Thyroid gland (tissue), 4 donors: ENCODE data around the gene TBCEL. TPM values are rescaled to one million over a fixed set of nuclear protein-coding genes. Genes with fewer than 3 reads are reported as not detected.

ENCODE experiments used
- DNase-seq, 2 donors: peaks; one replicate each; pipeline ENCODE4 v3.0.0-alpha.2; 2019
- H3K27ac ChIP-seq, 3 donors: fragments of 200-600 bp; sonication (generic); 1 replicate in 2 of 3; 2 replicates in 1 of 3; pipeline ENCODE4 v1.5.1; 2016 to 2019; ENCODE audit warnings: mild to moderate bottlenecking in 1 of 3, moderate library complexity in 1 of 3
- H3K27me3 ChIP-seq: fragments of 200-600 bp; sonication (generic); one replicate; pipeline ENCODE4 v1.5.1; 2019
- H3K36me3 ChIP-seq, 2 donors: fragments of 200-600 bp; sonication (generic); one replicate each; pipeline ENCODE4 v1.5.1; 2016 to 2019
- H3K4me1 ChIP-seq, 2 donors: fragments of 200-600 bp; sonication (generic); one replicate each; pipeline ENCODE4 v1.5.1; 2017 to 2019
- H3K4me3 ChIP-seq, 3 donors: fragments of 200-600 bp; sonication (generic); replicated peaks in 1 of 3; 1 replicate in 2 of 3; 2 replicates in 1 of 3; pipeline ENCODE4 v1.5.1; 2016; ENCODE audit warnings: mild to moderate bottlenecking in 1 of 3
- H3K9me3 ChIP-seq: fragments of 200-600 bp; sonication (generic); one replicate; pipeline ENCODE4 v1.5.1; 2017
- CTCF ChIP-seq, 6 experiments: fragments of 200-600 bp in 3 of 6; fragments of 450-650 bp in 3 of 6; sonication (generic) in 3 of 6; IDR thresholded peaks; one replicate each; pipeline ENCODE4 v1.5.1; 2016 to 2019; ENCODE audit warnings: antibody characterized with exemption in 6 of 6, mild to moderate bottlenecking in 2 of 6, inconsistent platforms in 1 of 6, moderate library complexity in 1 of 6
- POLR2A ChIP-seq, 2 donors: fragments of 450-650 bp; IDR thresholded peaks; one replicate each; pipeline ENCODE4 v1.6.1; 2017; ENCODE audit warnings: antibody characterized with exemption in 2 of 2, mild to moderate bottlenecking in 2 of 2, moderate library complexity in 1 of 2
- WGBS, 2 donors: methylation state at CpG; one replicate each; pipeline ENCODE4 v1.1.5; 2017; 5-methylcytosine and 5-hydroxymethylcytosine counted together
- intact Hi-C: fragments of 100-400 bp; cut with DNase I; formaldehyde crosslinking; loops from one replicate; pipeline ENCODE4 v1.15.1; 2023
- total RNA-seq, 4 donors: library from RNA; depleted of rRNA; stranded (reverse); fragments of >200 nt; gene quantifications; one replicate each; pipeline ENCODE4 v1.2.3, GENCODE V29; 2016

The TBCEL gene
- total RNA-seq, 4 donors from 2014 or later: 32.3 to 89.4 (median 43.9) TPM

GRCh38 chr11:121067026-121067425 lies 43.1 kb downstream of the TBCEL start:
- H3K36me3 ChIP-seq: peaks cover 0 to 3% of the 10 kb centered on the region in 2 donors
- H3K4me3 ChIP-seq: no peak overlapping the region
- intact Hi-C loops: no loop called here
- DNase-seq: no peak
- 94 to 97% methylated on average over 3 of the region's 3 CpGs for WGBS, 2 donors
- H3K27me3 ChIP-seq: no peaks in the 10 kb centered on the region
- no peak for TF ChIP-seq CTCF (IDR thresholded peaks at IDR 0.05)
- TF ChIP-seq POLR2A (IDR thresholded peaks at IDR 0.05): no peak
- H3K27ac ChIP-seq: no peak overlapping the region
- H3K9me3 ChIP-seq: no peaks in the 10 kb centered on the region
- H3K4me1 ChIP-seq: peaks cover 0 to 4% of the 10 kb centered on the region in 2 donors

- no peak for DNase-seq
- WGBS, 2 donors: 90 to 91% methylated on average over 2 of the region's 2 CpGs
- no peaks in the 10 kb centered on the region for H3K27me3 ChIP-seq
These were observed 43.6 kb downstream of the TBCEL start for GRCh38 chr11:121067453-121067852.

GRCh38 chr11:121067962-121068647 lies 44.2 kb downstream of the TBCEL start:
- Histone ChIP-seq H3K27ac (no peak overlapping the region), H3K27me3 (no peaks in the 10 kb centered on the region), H3K4me3 (no peak overlapping the region), H3K9me3 (no peaks in the 10 kb centered on the region), H3K4me1 (peaks cover 0 to 4% of the 10 kb centered on the region in 2 donors), H3K36me3 (no peaks in the 10 kb centered on the region)
- intact Hi-C loops: no loop called here
- no peak for DNase-seq
- TF ChIP-seq POLR2A (IDR thresholded peaks at IDR 0.05): no peak
- TF ChIP-seq CTCF (IDR thresholded peaks at IDR 0.05): no peak
- WGBS, 2 donors: 88 to 89% methylated on average over 6 of the region's 6 CpGs

More at GRCh38 chr11:121067453-121067852, 43.6 kb downstream of the TBCEL start:
- Histone ChIP-seq H3K9me3 (no peaks in the 10 kb centered on the region), H3K27ac (no peak overlapping the region), H3K36me3 (no peaks in the 10 kb centered on the region), H3K4me1 (peaks cover 0 to 4% of the 10 kb centered on the region in 2 donors), H3K4me3 (no peak overlapping the region)
- TF ChIP-seq POLR2A (IDR thresholded peaks at IDR 0.05) (no peak), CTCF (IDR thresholded peaks at IDR 0.05) (no peak)
- intact Hi-C loops: no loop called here

GRCh38 chr11:121068787-121069186 lies 44.9 kb downstream of the TBCEL start:
- no peaks in the 10 kb centered on the region for H3K27me3 ChIP-seq
- peaks cover 0 to 4% of the 10 kb centered on the region in 2 donors for H3K4me1 ChIP-seq
- no peak overlapping the region for H3K4me3 ChIP-seq
- no peak for TF ChIP-seq POLR2A (IDR thresholded peaks at IDR 0.05)
- TF ChIP-seq CTCF (IDR thresholded peaks at IDR 0.05): no peak
- no peak for DNase-seq
- H3K9me3 ChIP-seq: no peaks in the 10 kb centered on the region
- no peaks in the 10 kb centered on the region for H3K36me3 ChIP-seq
- H3K27ac ChIP-seq: no peak overlapping the region
- intact Hi-C loops: no loop called here
- 94 to 96% methylated on average over 6 of the region's 6 CpGs for WGBS, 2 donors

GRCh38 chr11:121070951-121071845 lies 47.3 kb downstream of the TBCEL start:
- WGBS, 2 donors: 74 to 89% methylated on average over 2 of the region's 2 CpGs
- Histone ChIP-seq H3K36me3 (peaks cover 0 to 4% of the 10 kb centered on the region in 2 donors), H3K27ac (no peak overlapping the region), H3K4me3 (no peak overlapping the region), H3K9me3 (no peaks in the 10 kb centered on the region), H3K4me1 (peaks cover 0 to 4% of the 10 kb centered on the region in 2 donors), H3K27me3 (no peaks in the 10 kb centered on the region)
- DNase-seq: no peak
- no peak for TF ChIP-seq POLR2A (IDR thresholded peaks at IDR 0.05)
- no peak for TF ChIP-seq CTCF (IDR thresholded peaks at IDR 0.05)
- intact Hi-C loops: no loop called here
